GM18511 (cell line): ENCODE measurements around the gene HSD17B14.
"Not testable (repeated sequence)": the region's sequence is repeated elsewhere in the genome, so short reads cannot be mapped to it uniquely, and the experiment has no call there.

ENCODE experiments used
- ATAC-seq: cut with Tn5 transposase; IDR thresholded peaks from one replicate; pipeline ENCODE4 v1.9.1; 2021; ENCODE audit warnings: mild to moderate bottlenecking, moderate library complexity; ENCODE audit not compliant: unreplicated experiment

HSD17B14 gene

GRCh38 chr19:48836089-48837017 is at the start of gene HSD17B14:
Gene HSD17B14 (minus strand): TSS chr19:48836491. CDS start chr19:48836411, 80 bp downstream.
- peak; percentile 13 for ATAC-seq

GRCh38 chr19:48883726-48884125 is 47.4 kb upstream of the HSD17B14 start:
- no peak for ATAC-seq

- no peak for ATAC-seq
Measured at GRCh38 chr19:48881741-48882657, 45.7 kb upstream of the HSD17B14 start.

- ATAC-seq, result not testable (repeated sequence)
Measured at GRCh38 chr19:48879696-48880095, 43.4 kb upstream of the HSD17B14 start.

GRCh38 chr19:48879025-48879637 is 42.8 kb upstream of the HSD17B14 start:
- no peak for ATAC-seq

GRCh38 chr19:48878196-48879024 is 42.1 kb upstream of the HSD17B14 start:
- ATAC-seq, result no peak

GRCh38 chr19:48877855-48878195 is 41.5 kb upstream of the HSD17B14 start:
- ATAC-seq, result no peak

GRCh38 chr19:48876043-48876981 is 40.0 kb upstream of the HSD17B14 start:
- not testable (repeated sequence) for ATAC-seq

- no peak for ATAC-seq
Measured at GRCh38 chr19:48874303-48875135, 38.2 kb upstream of the HSD17B14 start.

- no peak for ATAC-seq
Measured at GRCh38 chr19:48873476-48874302, 37.4 kb upstream of the HSD17B14 start.

- no peak for ATAC-seq
Measured at GRCh38 chr19:48872884-48873475, 36.7 kb upstream of the HSD17B14 start.

- ATAC-seq, result peak; percentile 44
Measured at GRCh38 chr19:48872182-48872883, 36.0 kb upstream of the HSD17B14 start, which contains the start of gene PPP1R15A. Gene PPP1R15A (plus strand): TSS chr19:48872421. CDS start chr19:48873234, 813 bp downstream.

GRCh38 chr19:48871471-48872181 is 35.3 kb upstream of the HSD17B14 start:
- not testable (repeated sequence) for ATAC-seq

- ATAC-seq, result no peak
Measured at GRCh38 chr19:48870048-48870447, 33.8 kb upstream of the HSD17B14 start.

- no peak for ATAC-seq
Measured at GRCh38 chr19:48868114-48868886, 32.0 kb upstream of the HSD17B14 start, which contains the start of gene PLEKHA4. Gene PLEKHA4 (minus strand): TSS chr19:48868617. CDS start chr19:48867620, 997 bp downstream.
